ENCODE data around the gene RGCC.
"Not testable (repeated sequence)": the region's sequence is repeated elsewhere in the genome, so short reads cannot be mapped to it uniquely, and the experiment has no call there.

RGCC gene

GRCh38 chr13:41456768-41457588, at the start of gene RGCC:
Gene RGCC, plus strand, starts transcription at chr13:41457550. Its CDS starts 158 bp downstream, at chr13:41457708.
- peak; percentile 90 for DNase-seq

- no peak for DNase-seq
Measured at GRCh38 chr13:41408121-41408520, 49.2 kb upstream of the RGCC start.

- no peak for DNase-seq
Measured at GRCh38 chr13:41408746-41409145, 48.6 kb upstream of the RGCC start.

GRCh38 chr13:41409611-41410010, 47.7 kb upstream of the RGCC start:
- DNase-seq = no peak

GRCh38 chr13:41411060-41411459, 46.3 kb upstream of the RGCC start:
- no peak for DNase-seq

GRCh38 chr13:41411522-41411921, 45.8 kb upstream of the RGCC start:
- DNase-seq = peak; percentile 64

GRCh38 chr13:41413872-41414271, 43.5 kb upstream of the RGCC start:
- DNase-seq = peak; percentile 39

- DNase-seq = no peak
Measured at GRCh38 chr13:41416276-41416675, 41.1 kb upstream of the RGCC start.

GRCh38 chr13:41418027-41418426, 39.3 kb upstream of the RGCC start:
- peak; percentile 45 for DNase-seq

- DNase-seq = no peak
Measured at GRCh38 chr13:41418731-41419130, 38.6 kb upstream of the RGCC start.

GRCh38 chr13:41419206-41419605, 38.1 kb upstream of the RGCC start:
- no peak for DNase-seq

GRCh38 chr13:41420146-41420545, 37.2 kb upstream of the RGCC start:
- no peak for DNase-seq

GRCh38 chr13:41421330-41421729, 36.0 kb upstream of the RGCC start:
- not testable (repeated sequence) for DNase-seq

GRCh38 chr13:41421983-41422382, 35.4 kb upstream of the RGCC start:
- not testable (repeated sequence) for DNase-seq

- not testable (repeated sequence) for DNase-seq
Measured at GRCh38 chr13:41423259-41423658, 34.1 kb upstream of the RGCC start.

- not testable (repeated sequence) for DNase-seq
Measured at GRCh38 chr13:41424675-41425074, 32.7 kb upstream of the RGCC start.

GRCh38 chr13:41426047-41426446, 31.3 kb upstream of the RGCC start:
- DNase-seq = no peak

- DNase-seq = no peak
Measured at GRCh38 chr13:41427666-41428065, 29.7 kb upstream of the RGCC start.

GRCh38 chr13:41428155-41428554, 29.2 kb upstream of the RGCC start:
- no peak for DNase-seq

- DNase-seq = not testable (repeated sequence)
Measured at GRCh38 chr13:41434030-41434429, 23.3 kb upstream of the RGCC start.

GRCh38 chr13:41434831-41435520, 22.4 kb upstream of the RGCC start:
- DNase-seq = no peak

- DNase-seq = no peak
Measured at GRCh38 chr13:41443969-41444368, 13.4 kb upstream of the RGCC start.

- no peak for DNase-seq
Measured at GRCh38 chr13:41452462-41452861, 4.9 kb upstream of the RGCC start.

- DNase-seq = no peak
Measured at GRCh38 chr13:41453620-41454019, 3.7 kb upstream of the RGCC start.
